ENCODE measurements around the gene STK31.

The STK31 gene

DNA sequence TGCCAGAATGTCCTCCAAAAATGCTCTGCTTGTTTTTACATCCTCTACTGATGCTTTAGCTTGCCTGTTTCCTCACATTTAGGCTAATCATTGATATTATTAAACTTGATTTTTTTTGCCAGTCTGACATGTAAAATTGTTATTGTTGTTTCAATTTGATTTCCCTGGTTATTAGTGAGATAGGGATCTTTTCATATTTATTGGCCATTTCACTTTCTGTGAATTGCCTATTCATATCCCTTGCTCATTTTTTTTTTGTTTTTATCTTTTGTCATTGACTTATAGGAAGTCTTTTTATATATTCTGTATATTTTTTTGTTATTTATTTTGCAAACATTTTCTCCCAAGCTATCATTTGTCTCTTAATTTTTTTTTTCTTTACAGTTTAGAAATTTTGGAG, 16.8 kb upstream of the STK31 start:
- TF ChIP-seq, protein P1, sequence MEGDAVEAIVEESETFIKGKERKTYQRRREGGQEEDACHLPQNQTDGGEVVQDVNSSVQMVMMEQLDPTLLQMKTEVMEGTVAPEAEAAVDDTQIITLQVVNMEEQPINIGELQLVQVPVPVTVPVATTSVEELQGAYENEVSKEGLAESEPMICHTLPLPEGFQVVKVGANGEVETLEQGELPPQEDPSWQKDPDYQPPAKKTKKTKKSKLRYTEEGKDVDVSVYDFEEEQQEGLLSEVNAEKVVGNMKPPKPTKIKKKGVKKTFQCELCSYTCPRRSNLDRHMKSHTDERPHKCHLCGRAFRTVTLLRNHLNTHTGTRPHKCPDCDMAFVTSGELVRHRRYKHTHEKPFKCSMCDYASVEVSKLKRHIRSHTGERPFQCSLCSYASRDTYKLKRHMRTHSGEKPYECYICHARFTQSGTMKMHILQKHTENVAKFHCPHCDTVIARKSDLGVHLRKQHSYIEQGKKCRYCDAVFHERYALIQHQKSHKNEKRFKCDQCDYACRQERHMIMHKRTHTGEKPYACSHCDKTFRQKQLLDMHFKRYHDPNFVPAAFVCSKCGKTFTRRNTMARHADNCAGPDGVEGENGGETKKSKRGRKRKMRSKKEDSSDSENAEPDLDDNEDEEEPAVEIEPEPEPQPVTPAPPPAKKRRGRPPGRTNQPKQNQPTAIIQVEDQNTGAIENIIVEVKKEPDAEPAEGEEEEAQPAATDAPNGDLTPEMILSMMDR (IDR thresholded peaks at IDR 0.05; ENCODE audit: low read depth, low read length) = no peak
- no peak for DNase-seq (ENCODE audit: low read depth in 2 of 2)

DNA sequence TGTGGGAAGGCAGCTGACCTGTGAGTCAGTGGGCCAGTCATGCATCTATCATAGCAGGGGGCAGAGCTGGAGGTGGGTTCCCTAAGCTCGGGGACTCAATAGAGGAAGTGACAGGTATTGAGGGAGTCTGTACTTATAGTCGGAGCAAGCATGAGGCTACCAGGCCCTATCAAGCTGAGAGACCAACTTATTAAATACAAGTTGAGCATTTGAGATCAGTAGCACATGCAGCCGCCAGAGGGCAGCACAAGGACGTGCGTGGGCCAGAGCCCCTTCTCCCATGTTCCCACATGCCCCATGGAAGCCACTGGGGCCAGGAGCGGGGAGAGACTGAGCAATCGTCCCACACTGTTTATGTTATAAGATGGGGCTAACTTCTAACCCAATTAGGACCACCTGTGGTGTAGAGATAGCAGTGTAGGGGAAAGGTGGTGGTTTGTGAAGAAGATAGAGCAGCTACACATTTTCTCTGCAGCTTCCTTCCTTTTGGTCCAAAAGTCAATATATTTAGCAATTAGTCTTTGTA, 13.0 kb upstream of the STK31 start:
- TF ChIP-seq, protein P1 (IDR thresholded peaks at IDR 0.05; ENCODE audit: low read depth, low read length) = peak; percentile 75
- H3K4me3 ChIP-seq (replicated peaks in 1 of 2; ENCODE audit: low read depth in 2 of 2, low read length in 2 of 2) = no peak overlapping the region
- DNase-seq (ENCODE audit: low read depth in 2 of 2) = peak; percentile 70 to 73

More for the DNA sequence above, 16.8 kb upstream of the STK31 start:
- no peak overlapping the region for H3K4me3 ChIP-seq (replicated peaks in 1 of 2; ENCODE audit: low read depth in 2 of 2, low read length in 2 of 2)

DNA sequence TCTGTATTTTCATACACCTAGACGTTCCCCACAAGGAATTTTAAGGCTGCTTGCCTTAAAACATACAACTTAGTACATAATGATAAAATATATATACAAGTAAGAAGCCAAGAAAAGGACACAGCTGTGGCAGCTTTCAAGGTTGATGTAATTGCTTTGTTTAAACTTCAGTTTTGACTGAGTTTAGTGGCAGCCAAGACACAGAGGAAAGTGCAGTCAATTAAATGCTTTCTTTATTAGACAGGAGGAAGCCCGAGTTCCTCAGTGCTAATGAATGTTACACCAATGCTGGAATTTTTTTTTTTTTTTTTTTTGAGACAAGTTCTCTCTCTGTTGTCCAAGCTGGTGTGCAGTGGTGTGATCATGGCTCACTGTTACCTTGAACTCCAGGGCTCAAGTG, 11.2 kb upstream of the STK31 start:
- DNase-seq (ENCODE audit: low read depth in 2 of 2) = no peak
- TF ChIP-seq, protein P1 (IDR thresholded peaks at IDR 0.05; ENCODE audit: low read depth, low read length) = no peak
- H3K4me3 ChIP-seq (replicated peaks in 1 of 2; ENCODE audit: low read depth in 2 of 2, low read length in 2 of 2) = no peak overlapping the region

DNA sequence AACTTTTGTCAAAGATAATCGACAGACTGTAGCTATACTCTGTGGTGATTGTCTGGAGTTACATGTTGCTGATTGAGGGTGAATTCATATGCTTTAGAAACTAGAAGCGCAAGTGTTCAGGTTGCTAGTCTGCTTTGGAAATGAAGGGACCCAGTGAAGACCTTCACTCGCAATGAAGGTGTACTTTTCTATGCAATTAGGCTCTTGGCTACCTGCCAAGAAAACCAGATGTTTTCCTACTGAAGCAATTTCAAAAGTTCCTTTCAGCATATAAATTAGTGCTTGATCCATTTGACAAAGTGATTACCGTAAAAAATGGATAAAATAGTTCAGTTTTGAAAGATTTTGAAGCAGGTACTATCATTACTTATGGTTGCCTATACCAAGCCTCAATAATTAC, 10.0 kb upstream of the STK31 start:
- H3K4me3 ChIP-seq (replicated peaks in 1 of 2; ENCODE audit: low read depth in 2 of 2, low read length in 2 of 2) = no peak overlapping the region
- TF ChIP-seq, protein P1 (IDR thresholded peaks at IDR 0.05; ENCODE audit: low read depth, low read length) = no peak
- no peak for DNase-seq (ENCODE audit: low read depth in 2 of 2)

DNA sequence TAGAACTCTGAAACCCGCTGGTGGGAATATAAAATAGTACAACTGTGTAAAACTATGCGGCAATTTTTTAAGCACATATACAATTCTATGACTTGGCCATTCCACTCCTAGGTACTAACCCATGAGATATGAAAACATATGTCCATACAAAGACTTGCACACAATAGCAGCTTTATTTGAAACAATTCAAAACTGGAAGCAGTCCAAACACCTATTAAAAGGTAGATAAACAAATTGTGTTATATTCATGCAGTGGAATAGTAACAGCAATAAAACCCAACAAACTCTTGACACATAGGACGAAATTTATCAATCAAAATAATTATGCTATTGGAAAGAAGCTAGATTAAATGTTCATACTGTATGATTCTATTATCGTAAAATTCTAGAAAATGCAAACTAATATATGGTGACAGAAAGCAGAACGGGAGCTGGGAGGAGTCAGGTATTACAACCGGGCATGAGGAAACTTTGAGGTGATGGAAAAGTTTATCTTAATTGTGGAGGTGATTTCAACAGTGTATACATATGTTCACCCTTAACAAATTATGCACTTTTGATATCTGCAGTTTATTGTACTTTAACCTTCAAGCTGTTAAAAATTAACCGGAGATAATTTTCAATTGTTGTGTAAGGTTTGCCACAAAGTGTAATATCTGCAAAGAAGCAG, 803 bp upstream of the STK31 start:
- no peak for DNase-seq (ENCODE audit: low read depth in 2 of 2)
- TF ChIP-seq, protein P1 (IDR thresholded peaks at IDR 0.05; ENCODE audit: low read depth, low read length) = no peak
- no peak overlapping the region for H3K4me3 ChIP-seq (replicated peaks in 1 of 2; ENCODE audit: low read depth in 2 of 2, low read length in 2 of 2)

DNA sequence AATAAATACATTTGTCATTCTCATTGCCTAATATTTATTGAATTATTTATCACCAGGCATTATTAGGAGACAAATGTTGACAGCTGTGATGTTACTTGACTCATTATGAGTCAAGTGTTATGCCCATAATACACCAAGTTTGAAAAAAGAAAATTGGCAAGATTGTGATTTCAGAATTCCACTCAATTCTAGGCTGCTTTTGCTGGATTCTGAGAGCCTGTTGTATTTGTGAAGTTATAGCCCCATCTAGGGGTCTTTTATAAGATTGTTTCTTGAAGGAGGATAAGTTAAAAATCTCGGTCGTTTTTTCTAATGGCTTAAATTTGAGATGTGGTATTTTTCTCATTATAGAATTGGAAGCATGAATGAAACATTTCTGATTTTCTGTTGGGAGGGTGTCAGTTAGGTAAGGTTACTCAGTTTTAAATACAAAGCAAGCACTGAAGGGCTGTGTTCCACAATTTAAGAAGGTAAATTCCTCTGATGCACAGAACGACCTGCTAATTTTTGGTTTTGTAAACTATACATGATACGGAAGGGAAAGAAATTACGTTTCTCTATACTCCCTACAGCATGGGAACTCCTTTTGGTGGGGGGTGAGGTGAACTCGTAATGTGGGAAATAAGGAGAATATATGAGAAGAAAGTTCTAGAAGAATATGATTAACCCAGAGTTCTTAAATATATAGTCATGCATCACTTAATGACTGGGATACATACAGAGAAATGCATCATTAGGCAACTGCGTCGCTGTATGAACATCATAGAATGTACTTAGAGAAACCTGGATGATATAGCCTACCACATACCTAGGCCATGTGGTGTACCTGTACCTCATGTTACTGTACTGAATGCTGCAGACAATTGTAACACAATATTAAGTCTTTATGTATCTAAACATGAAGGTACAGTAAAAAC, 2.6 kb downstream of the STK31 start:
- TF ChIP-seq, protein P1 (IDR thresholded peaks at IDR 0.05; ENCODE audit: low read depth, low read length) = peak; percentile 43
- peak; percentile 80 to 86 for DNase-seq (ENCODE audit: low read depth in 2 of 2)
- H3K4me3 ChIP-seq (replicated peaks in 1 of 2; ENCODE audit: low read depth in 2 of 2, low read length in 2 of 2) = no peak overlapping the region

Data from cardiac fibroblast (primary cell).